Choroid plexus epithelial cell (primary cell): ENCODE data around the gene MS4A3.
"Not testable (repeated sequence)": the region's sequence is repeated elsewhere in the genome, so short reads cannot be mapped to it uniquely, and the experiment has no call there.

Source experiments
- DNase-seq: peaks from one replicate; pipeline ENCODE4 v3.0.0-alpha.2; 2010; ENCODE audit warnings: low read depth
- H3K4me3 ChIP-seq: 2 replicates; pipeline ENCODE4 v1.5.1; 2011; ENCODE audit warnings: low read depth, mild to moderate bottlenecking, control low read depth, low read length, moderate library complexity
- CTCF ChIP-seq: conservative IDR thresholded peaks from 2 replicates; pipeline ENCODE4 v1.5.1; 2011; ENCODE audit warnings: low read depth, mild to moderate bottlenecking, control low read depth, inconsistent platforms, low read length, moderate library complexity

Gene MS4A3

GRCh38 chr11:60056349-60056969, at the start of gene MS4A3:
Gene MS4A3 (plus strand): TSS chr11:60056665. CDS start chr11:60061161, 4,496 bp downstream.
- DNase-seq = no peak
- no peak for TF ChIP-seq CTCF
- H3K4me3 ChIP-seq = no peak within 1 kb of the TSS

DNA sequence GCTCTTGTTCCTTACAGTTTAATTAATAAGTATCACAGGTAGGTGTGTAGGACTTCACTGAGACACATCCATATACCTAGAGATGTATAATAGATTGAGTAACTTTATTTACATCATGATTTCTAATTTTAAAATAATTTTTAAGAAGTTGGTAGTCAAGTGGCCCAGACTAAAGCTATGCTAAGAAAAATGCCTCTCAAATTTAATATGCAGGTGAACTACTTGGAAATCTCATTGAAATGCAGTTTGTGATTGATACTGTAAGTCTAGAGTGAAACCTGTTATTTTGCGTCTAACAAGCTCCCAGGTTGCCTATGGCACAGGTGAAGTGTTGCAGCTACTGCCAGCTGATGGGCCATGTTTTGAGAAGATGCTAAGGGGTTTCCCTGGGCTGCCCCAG, 39.6 kb upstream of the MS4A3 start, which contains the start of gene OOSP4B:
Gene OOSP4B, plus strand, starts transcription at position 301 of the 400 bp plus-strand sequence.
- no peak for DNase-seq
- TF ChIP-seq CTCF = no peak

GRCh38 chr11:60018058-60018457, 38.4 kb upstream of the MS4A3 start:
- DNase-seq = no peak
- TF ChIP-seq CTCF = no peak
- H3K4me3 ChIP-seq = no peak overlapping the region

More for the DNA sequence above, 39.6 kb upstream of the MS4A3 start, which contains the start of gene OOSP4B:
- H3K4me3 ChIP-seq = no peak within 1 kb of the TSS

DNA sequence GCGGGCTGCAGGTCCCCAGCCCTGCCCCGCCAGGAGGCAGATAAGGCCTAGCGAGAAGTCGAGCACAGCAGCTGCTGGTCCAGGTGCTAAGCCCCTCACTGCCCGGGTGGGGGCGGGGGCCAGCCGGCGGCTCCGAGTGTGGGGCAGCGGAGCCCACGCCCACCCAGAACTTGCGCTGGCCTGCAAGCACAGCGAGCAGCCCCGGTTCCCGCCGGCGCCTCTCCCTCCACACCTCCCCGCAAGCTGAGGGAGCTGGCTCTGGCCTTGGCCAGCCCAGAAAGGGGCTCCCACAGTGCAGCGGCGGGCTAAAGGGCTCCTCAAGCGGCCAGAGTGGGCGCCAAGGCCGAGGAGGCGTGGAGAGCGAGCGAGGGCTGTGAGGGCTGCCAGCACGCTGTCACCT, 36.1 kb upstream of the MS4A3 start:
- not testable (repeated sequence) for H3K4me3 ChIP-seq, DNase-seq

- no peak for TF ChIP-seq CTCF
- no peak for DNase-seq
- no peak overlapping the region for H3K4me3 ChIP-seq
Measured at GRCh38 chr11:60029015-60029632, 27.3 kb upstream of the MS4A3 start.

DNA sequence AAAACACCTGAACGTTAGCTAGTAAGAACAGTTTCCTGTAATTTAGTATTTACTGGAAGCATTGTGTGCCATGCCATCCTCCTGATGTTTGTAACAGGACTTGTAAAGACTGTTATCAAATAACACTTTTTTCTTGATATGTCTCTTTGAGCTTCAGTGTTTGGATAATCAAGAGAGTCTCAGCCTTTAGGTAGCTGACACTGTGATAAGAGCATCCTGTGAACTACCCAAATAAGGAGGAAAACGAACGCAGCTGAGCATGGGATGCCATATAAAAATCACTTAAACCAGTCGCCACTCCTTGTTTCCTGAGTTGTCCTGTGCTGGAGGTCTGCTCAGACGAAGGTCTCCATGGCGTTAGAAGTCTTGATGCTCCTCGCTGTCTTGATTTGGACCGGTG, 16.4 kb upstream of the MS4A3 start, which contains the start of gene OOSP2:
Gene OOSP2, plus strand, starts transcription at position 301 of the 400 bp plus-strand sequence. Its CDS starts 51 bp downstream, at position 352.
- no peak for DNase-seq
- no peak for TF ChIP-seq CTCF

DNA sequence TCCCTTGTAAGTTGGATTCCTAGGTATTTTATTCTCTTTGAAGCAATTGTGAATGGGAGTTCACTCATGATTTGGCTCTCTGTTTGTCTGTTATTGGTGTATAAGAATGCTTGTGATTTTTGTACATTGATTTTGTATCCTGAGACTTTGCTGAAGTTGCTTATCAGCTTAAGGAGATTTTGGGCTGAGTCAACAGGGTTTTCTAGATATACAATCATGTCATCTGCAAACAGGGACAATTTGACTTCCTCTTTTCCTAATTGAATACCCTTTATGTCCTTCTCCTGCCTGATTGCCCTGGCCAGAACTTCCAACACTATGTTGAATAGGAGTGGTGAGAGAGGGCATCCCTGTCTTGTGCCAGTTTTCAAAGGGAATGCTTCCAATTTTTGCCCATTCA, 6.0 kb upstream of the MS4A3 start:
- not testable (repeated sequence) for H3K4me3 ChIP-seq, DNase-seq

More for the DNA sequence above, 16.4 kb upstream of the MS4A3 start, which contains the start of gene OOSP2:
- H3K4me3 ChIP-seq = no peak within 1 kb of the TSS

DNA sequence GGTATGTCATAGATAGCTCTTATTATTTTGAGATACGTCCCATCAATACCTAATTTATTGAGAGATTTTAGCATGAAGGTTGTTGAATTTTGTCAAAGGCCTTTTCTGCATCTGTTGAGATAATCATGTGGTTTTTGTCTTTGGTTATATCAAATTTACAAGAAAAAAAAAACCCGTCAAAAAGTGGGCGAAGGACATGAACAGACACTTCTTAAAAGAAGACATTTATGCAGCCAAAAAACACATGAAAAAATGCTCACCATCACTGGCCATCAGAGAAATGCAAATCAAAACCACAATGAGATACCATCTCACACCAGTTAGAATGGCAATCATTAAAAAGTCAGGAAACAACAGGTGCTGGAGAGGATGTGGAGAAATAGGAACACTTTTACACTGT, 5.6 kb upstream of the MS4A3 start:
- not testable (repeated sequence) for H3K4me3 ChIP-seq, DNase-seq
